Upper lobe of left lung (tissue), 6 donors: ENCODE measurements around the gene MACROD2. TPM values are rescaled to one million over a fixed set of nuclear protein-coding genes. Genes with fewer than 3 reads are reported as not detected.

Experiments
- ATAC-seq, 2 donors: fragments of 200-7000 bp; cut with Tn5 transposase; one replicate each; pipeline ENCODE4 v1.9.1; 2022; ENCODE audit warnings: mild to moderate bottlenecking in 2 of 2, moderate library complexity in 2 of 2; ENCODE audit not compliant: low FRiP score in 2 of 2
- DNase-seq, 2 donors: peaks; one replicate each; pipeline ENCODE4 v3.0.0-alpha.2; 2019 to 2020
- H3K27ac ChIP-seq, 4 donors: fragments of 200-600 bp; sonication (generic); one replicate each; pipeline ENCODE4 v1.5.1; 2016 to 2019
- H3K27me3 ChIP-seq, 4 donors: fragments of 200-600 bp; sonication (generic); one replicate each; pipeline ENCODE4 v1.5.1; 2017 to 2019
- H3K36me3 ChIP-seq, 4 donors: fragments of 200-600 bp; sonication (generic); one replicate each; pipeline ENCODE4 v1.5.1; 2016 to 2019
- H3K4me1 ChIP-seq, 4 donors: fragments of 200-600 bp; sonication (generic); one replicate each; pipeline ENCODE4 v1.5.1; 2018 to 2019
- H3K4me3 ChIP-seq, 4 donors: fragments of 200-600 bp; sonication (generic); one replicate each; pipeline ENCODE4 v1.5.1; 2017 to 2019; ENCODE audit warnings: mild to moderate bottlenecking in 2 of 4, moderate library complexity in 1 of 4
- H3K9me3 ChIP-seq, 4 donors: fragments of 200-600 bp; sonication (generic); one replicate each; pipeline ENCODE4 v1.5.1; 2018 to 2019
- CTCF ChIP-seq, 6 experiments: fragments of 450-650 bp in 4 of 6; fragments of 200-600 bp in 2 of 6; sonication (generic) in 2 of 6; IDR thresholded peaks; one replicate each; pipeline ENCODE4 v1.5.1; 2016 to 2019; ENCODE audit warnings: antibody characterized with exemption in 6 of 6
- EP300 ChIP-seq, 4 donors: sonication (generic); formaldehyde crosslinking; IDR thresholded peaks; one replicate each; pipeline ENCODE4 v1.5.1; 2017; ENCODE audit warnings: antibody characterized with exemption in 4 of 4, control low read depth in 2 of 4
- POLR2A ChIP-seq, 4 donors: fragments of 450-650 bp; IDR thresholded peaks; one replicate each; pipeline ENCODE4 v1.5.1; 2016 to 2017; ENCODE audit warnings: antibody characterized with exemption in 4 of 4, mild to moderate bottlenecking in 2 of 4
- POLR2AphosphoS5 ChIP-seq, 2 donors: sonication (generic); formaldehyde crosslinking; IDR thresholded peaks; one replicate each; pipeline ENCODE4 v1.5.1; 2017; ENCODE audit warnings: antibody characterized with exemption in 2 of 2
- WGBS, 2 donors: methylation state at CpG; one replicate each; pipeline ENCODE4 v1.1.5; 2017 to 2018; 5-methylcytosine and 5-hydroxymethylcytosine counted together
- total RNA-seq, 6 donors: library from RNA; depleted of rRNA in 4 of 6; stranded (reverse); fragments of >200 nt in 4 of 6; gene quantifications; one replicate each; pipeline versions ENCODE4 v1.1.0 to v1.2.1, GENCODE V29; 2016 to 2021
- donor health status: DM: no; HTN: no; CAD: no; lungs with moderate emphysema.
- donor health status: DM: no; HTN: yes; CAD: no; lungs with severe emphysema.

Gene MACROD2
- total RNA-seq, 6 donors from 2014 or later, result 20.7 to 84.3 (median 36.3) TPM

- Histone ChIP-seq H3K9me3 (no peaks in the 10 kb centered on the region), H3K4me1 (no peaks in the 10 kb centered on the region), H3K36me3 (no peaks in the 10 kb centered on the region), H3K27me3 (no peaks in the 10 kb centered on the region), H3K4me3 (no peak overlapping the region), H3K27ac (no peak overlapping the region)
- no peak for DNase-seq
- peak in 1 of 2 donors; percentile 53 for ATAC-seq
- TF ChIP-seq EP300 (IDR thresholded peaks at IDR 0.05) (no peak), POLR2A (IDR thresholded peaks at IDR 0.05) (no peak), POLR2AphosphoS5 (IDR thresholded peaks at IDR 0.05) (no peak), CTCF (IDR thresholded peaks at IDR 0.05) (no peak)
- 36 to 49% methylated on average over 2 of the region's 2 CpGs for WGBS, 2 donors
Observed at GRCh38 chr20:14142964-14143627, 147.8 kb downstream of the MACROD2 start.

- Histone ChIP-seq H3K4me1 (no peaks in the 10 kb centered on the region), H3K27me3 (no peaks in the 10 kb centered on the region), H3K4me3 (no peak overlapping the region), H3K27ac (no peak overlapping the region), H3K9me3 (no peaks in the 10 kb centered on the region), H3K36me3 (no peaks in the 10 kb centered on the region)
- DNase-seq, result no peak
- no peak for TF ChIP-seq CTCF (IDR thresholded peaks at IDR 0.05)
- TF ChIP-seq EP300 (IDR thresholded peaks at IDR 0.05), result no peak
- no peak for TF ChIP-seq POLR2A (IDR thresholded peaks at IDR 0.05)
- no peak for TF ChIP-seq POLR2AphosphoS5 (IDR thresholded peaks at IDR 0.05)
- 68 to 81% methylated on average over 1 of the region's 1 CpG for WGBS, 2 donors
- ATAC-seq, result no peak
Observed at GRCh38 chr20:14148042-14148441, 152.7 kb downstream of the MACROD2 start.

- no peak for ATAC-seq
- TF ChIP-seq EP300 (IDR thresholded peaks at IDR 0.05) (no peak), POLR2A (IDR thresholded peaks at IDR 0.05) (no peak), CTCF (IDR thresholded peaks at IDR 0.05) (no peak), POLR2AphosphoS5 (IDR thresholded peaks at IDR 0.05) (no peak)
- WGBS, 2 donors, result 56 to 70% methylated on average over 2 of the region's 2 CpGs
- DNase-seq, result no peak
- H3K4me3 ChIP-seq, result no peak overlapping the region
- no peak overlapping the region for H3K27ac ChIP-seq
- H3K36me3 ChIP-seq, result no peaks in the 10 kb centered on the region
- no peaks in the 10 kb centered on the region for H3K27me3 ChIP-seq
- H3K9me3 ChIP-seq, result no peaks in the 10 kb centered on the region
- H3K4me1 ChIP-seq, result no peaks in the 10 kb centered on the region
Observed at GRCh38 chr20:14155361-14155760, 160.0 kb downstream of the MACROD2 start.

- 86 to 89% methylated on average over 4 of the region's 4 CpGs for WGBS, 2 donors
- Histone ChIP-seq H3K27me3 (no peaks in the 10 kb centered on the region), H3K27ac (no peak overlapping the region), H3K4me3 (no peak overlapping the region), H3K9me3 (peaks cover 7 to 21% (median 14%) of the 10 kb centered on the region in 4 donors), H3K4me1 (no peaks in the 10 kb centered on the region), H3K36me3 (no peaks in the 10 kb centered on the region)
- no peak for DNase-seq
- TF ChIP-seq CTCF (IDR thresholded peaks at IDR 0.05) (no peak), POLR2AphosphoS5 (IDR thresholded peaks at IDR 0.05) (no peak), EP300 (IDR thresholded peaks at IDR 0.05) (no peak), POLR2A (IDR thresholded peaks at IDR 0.05) (no peak)
- ATAC-seq, result no peak
Observed at GRCh38 chr20:14178528-14178927, 183.2 kb downstream of the MACROD2 start.

- H3K4me3 ChIP-seq, result no peak overlapping the region
- no peak for TF ChIP-seq POLR2AphosphoS5 (IDR thresholded peaks at IDR 0.05)
- TF ChIP-seq CTCF (IDR thresholded peaks at IDR 0.05), result no peak
- TF ChIP-seq POLR2A (IDR thresholded peaks at IDR 0.05), result no peak
- TF ChIP-seq EP300 (IDR thresholded peaks at IDR 0.05), result no peak
- ATAC-seq (no peak), DNase-seq (no peak)
- no peaks in the 10 kb centered on the region for H3K4me1 ChIP-seq
- H3K27me3 ChIP-seq, result no peaks in the 10 kb centered on the region
- no peak overlapping the region for H3K27ac ChIP-seq
- no peaks in the 10 kb centered on the region for H3K36me3 ChIP-seq
- H3K9me3 ChIP-seq, result peaks cover 7 to 19% (median 12%) of the 10 kb centered on the region in 4 donors
Observed at GRCh38 chr20:14178952-14179351, 183.6 kb downstream of the MACROD2 start.
